AG09319 (cell line): ENCODE measurements around the gene VEZF1.

Experiments
- DNase-seq: peaks from one replicate; pipeline ENCODE4 v3.0.0-alpha.2; 2010; ENCODE audit warnings: low read depth; ENCODE audit errors: extremely low read depth
- CTCF ChIP-seq: IDR thresholded peaks from 2 replicates; pipeline ENCODE4 v1.5.1; 2011; ENCODE audit warnings: low read depth, mild to moderate bottlenecking, inconsistent platforms, low read length, moderate library complexity

Gene VEZF1

GRCh38 chr17:57946798-57947358 is 41.2 kb downstream of the VEZF1 start:
- TF ChIP-seq CTCF: no peak
- no peak for DNase-seq

- no peak for DNase-seq
- no peak for TF ChIP-seq CTCF
Measured at GRCh38 chr17:57945996-57946797, 41.9 kb downstream of the VEZF1 start.

GRCh38 chr17:57944908-57945307 is 43.1 kb downstream of the VEZF1 start:
- no peak for TF ChIP-seq CTCF
- DNase-seq: no peak

- no peak for DNase-seq
- TF ChIP-seq CTCF: no peak
Measured at GRCh38 chr17:57943645-57944044, 44.4 kb downstream of the VEZF1 start.

DNA sequence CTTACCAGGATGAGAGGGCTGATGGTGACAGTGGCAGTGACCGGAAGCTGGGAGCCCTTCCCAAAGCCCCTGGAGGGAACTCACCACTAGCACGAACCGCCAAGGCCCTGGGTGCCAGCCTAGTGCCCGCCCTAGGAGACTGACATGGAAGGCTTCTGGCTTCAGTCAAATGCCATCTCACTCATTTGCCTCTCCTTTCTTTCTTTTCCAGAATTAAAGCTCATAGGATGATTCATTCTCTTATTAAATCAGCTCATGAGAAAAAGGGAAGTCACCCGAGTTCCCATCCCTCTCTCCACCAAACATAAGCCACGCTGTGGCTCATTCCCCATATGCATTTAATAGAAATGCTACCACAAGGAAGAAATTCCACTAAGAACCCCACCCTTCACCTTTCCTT is 44.9 kb downstream of the VEZF1 start:
- no peak for DNase-seq
- no peak for TF ChIP-seq CTCF

DNA sequence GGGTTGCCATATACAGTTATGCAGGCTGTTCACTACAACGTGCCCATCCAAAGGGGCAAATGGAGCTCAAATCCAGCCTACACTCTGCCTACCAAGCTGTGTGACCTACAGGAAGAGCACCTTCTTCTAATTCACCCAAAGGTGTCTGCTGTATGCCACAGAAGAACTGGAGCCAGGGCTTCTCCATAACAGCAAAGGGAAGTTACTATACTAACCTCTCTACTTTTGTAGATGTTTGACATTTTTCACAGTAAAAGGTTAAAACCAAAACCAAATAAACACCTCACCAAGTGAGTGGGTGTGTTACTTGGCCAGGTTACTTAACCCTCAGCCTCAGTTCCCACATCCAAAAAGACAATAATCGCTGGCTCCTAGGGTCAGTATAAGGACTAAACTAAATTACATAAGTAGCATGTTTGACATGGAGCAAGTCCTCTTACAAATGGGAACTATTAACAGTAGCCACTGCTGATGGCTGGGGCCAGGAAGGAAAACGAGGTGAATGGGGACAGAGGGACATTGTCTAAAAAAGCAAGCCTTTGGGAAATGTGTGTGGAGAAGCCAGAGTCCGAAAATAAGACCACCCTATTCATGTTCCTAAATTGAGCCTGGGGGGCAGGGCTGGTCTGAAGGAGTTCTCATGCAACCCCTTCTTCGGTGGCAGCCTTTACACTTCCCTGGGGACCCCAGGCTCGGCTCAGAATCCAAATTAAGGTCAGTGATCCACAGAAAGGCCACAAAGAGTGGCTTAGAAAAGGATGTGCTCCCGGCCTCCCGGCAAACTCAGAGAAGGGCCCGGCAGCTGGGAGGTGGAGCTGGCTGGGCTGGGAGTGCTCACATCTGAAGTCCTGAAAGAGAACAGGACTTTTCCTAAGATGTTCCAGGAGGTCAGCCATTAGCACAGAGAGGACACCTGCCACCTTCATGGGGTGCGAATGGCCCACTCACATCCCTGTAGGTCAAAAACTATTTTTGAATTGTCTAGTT is 46.4 kb downstream of the VEZF1 start:
- TF ChIP-seq CTCF: no peak

More for the DNA sequence above, 46.4 kb downstream of the VEZF1 start:
- no peak for DNase-seq
